Adrenal gland (tissue), 5 donors: ENCODE data around the gene TPSB2.

Experiments
- POLR2A ChIP-seq, 2 donors: fragments of 450-650 bp; IDR thresholded peaks; one replicate each; pipeline ENCODE4 v1.6.1; 2017; ENCODE audit warnings: antibody characterized with exemption in 2 of 2, mild to moderate bottlenecking in 2 of 2, moderate library complexity in 1 of 2
- TF ChIP-seq, protein P1 (sequence below), 6 experiments: fragments of 450-650 bp in 4 of 6; fragments of 200-600 bp in 2 of 6; sonication (generic) in 1 of 6; IDR thresholded peaks; 1 replicate in 5 of 6; 2 replicates in 1 of 6; pipeline versions ENCODE4 v1.5.1 to v1.8.0; 2016 to 2021; ENCODE audit warnings: antibody characterized with exemption in 6 of 6, mild to moderate bottlenecking in 2 of 6, moderate library complexity in 1 of 6
- donor health status: DM: no; HTN: no; CAD: no.

DNA sequence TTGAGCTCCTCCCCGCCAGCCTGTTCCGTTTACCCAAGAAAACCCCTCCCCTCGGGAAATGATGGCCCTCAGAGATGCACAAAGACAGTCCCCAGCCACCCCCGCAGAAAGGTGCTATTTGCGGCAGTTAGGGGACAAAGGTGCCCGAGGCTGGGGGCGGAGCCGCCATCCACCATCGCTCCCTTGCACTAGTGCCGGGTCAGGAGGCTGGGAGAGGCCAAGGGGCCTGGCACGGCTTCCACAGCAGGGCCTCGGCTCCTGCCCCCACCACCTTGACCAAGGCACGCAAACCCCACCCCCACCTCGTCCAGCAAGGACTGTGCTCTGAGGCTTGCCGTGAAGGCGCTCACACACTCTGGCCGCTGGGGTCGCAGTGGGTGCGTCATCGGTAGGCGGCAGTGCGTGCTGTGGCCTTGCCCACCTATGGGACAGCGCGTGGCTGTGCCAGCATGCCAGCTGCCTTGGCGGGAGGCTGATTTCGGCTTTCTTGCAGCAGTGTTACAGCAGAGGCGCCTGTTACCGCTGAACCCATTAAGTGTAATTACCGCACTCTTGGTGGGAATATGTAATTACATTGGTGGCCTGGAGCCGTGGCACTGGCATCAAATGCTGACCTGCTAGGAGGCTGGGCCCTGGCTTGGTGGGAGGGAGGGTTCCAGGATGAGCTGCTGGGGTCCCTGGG, 36.7 kb downstream of the TPSB2 start:
- TF ChIP-seq, protein P1, sequence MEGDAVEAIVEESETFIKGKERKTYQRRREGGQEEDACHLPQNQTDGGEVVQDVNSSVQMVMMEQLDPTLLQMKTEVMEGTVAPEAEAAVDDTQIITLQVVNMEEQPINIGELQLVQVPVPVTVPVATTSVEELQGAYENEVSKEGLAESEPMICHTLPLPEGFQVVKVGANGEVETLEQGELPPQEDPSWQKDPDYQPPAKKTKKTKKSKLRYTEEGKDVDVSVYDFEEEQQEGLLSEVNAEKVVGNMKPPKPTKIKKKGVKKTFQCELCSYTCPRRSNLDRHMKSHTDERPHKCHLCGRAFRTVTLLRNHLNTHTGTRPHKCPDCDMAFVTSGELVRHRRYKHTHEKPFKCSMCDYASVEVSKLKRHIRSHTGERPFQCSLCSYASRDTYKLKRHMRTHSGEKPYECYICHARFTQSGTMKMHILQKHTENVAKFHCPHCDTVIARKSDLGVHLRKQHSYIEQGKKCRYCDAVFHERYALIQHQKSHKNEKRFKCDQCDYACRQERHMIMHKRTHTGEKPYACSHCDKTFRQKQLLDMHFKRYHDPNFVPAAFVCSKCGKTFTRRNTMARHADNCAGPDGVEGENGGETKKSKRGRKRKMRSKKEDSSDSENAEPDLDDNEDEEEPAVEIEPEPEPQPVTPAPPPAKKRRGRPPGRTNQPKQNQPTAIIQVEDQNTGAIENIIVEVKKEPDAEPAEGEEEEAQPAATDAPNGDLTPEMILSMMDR (IDR thresholded peaks at IDR 0.05) = no peak
- TF ChIP-seq POLR2A (IDR thresholded peaks at IDR 0.05) = no peak
